Measurements from ENCODE around the gene DOHH. TPM values are rescaled to one million over a fixed set of nuclear protein-coding genes. Genes with fewer than 3 reads are reported as not detected.

The DOHH gene
- total and polyA plus RNA-seq, 2 experiments from 2014 or later, result 19.0 to 34.7 TPM

- peaks cover 5% of the 10 kb centered on the region; the same call in 1 of the 2 replicates for H4K20me1 ChIP-seq (replicated peaks; ENCODE audit: insufficient read depth)
- H3K4me1 ChIP-seq (ENCODE audit: insufficient read depth), result peaks cover 9% of the 10 kb centered on the region; the same call in 1 of the 2 replicates
- Mint-ChIP-seq H3K27me3 (ENCODE audit: insufficient read depth, low read depth, poor library complexity) (peaks cover 12% of the 10 kb centered on the region), H3K9me3 (peaks cover 4% of the 10 kb centered on the region; the same call in 1 of the 3 replicates), H3K4me1 (peaks cover 9% of the 10 kb centered on the region), H3K36me3 (ENCODE audit: low read depth) (peaks cover 51% of the 10 kb centered on the region), H3K4me3 (no peak overlapping the region), H3K27ac (no peak overlapping the region)
- H3K27ac ChIP-seq (ENCODE audit: low read depth), result no peak overlapping the region
- peaks cover 27% of the 10 kb centered on the region for H3K79me2 ChIP-seq (replicated peaks; ENCODE audit: insufficient read depth)
- no peaks in the 10 kb centered on the region for H3K9me2 ChIP-seq (ENCODE audit: insufficient read depth)
- TF ChIP-seq, protein P1, sequence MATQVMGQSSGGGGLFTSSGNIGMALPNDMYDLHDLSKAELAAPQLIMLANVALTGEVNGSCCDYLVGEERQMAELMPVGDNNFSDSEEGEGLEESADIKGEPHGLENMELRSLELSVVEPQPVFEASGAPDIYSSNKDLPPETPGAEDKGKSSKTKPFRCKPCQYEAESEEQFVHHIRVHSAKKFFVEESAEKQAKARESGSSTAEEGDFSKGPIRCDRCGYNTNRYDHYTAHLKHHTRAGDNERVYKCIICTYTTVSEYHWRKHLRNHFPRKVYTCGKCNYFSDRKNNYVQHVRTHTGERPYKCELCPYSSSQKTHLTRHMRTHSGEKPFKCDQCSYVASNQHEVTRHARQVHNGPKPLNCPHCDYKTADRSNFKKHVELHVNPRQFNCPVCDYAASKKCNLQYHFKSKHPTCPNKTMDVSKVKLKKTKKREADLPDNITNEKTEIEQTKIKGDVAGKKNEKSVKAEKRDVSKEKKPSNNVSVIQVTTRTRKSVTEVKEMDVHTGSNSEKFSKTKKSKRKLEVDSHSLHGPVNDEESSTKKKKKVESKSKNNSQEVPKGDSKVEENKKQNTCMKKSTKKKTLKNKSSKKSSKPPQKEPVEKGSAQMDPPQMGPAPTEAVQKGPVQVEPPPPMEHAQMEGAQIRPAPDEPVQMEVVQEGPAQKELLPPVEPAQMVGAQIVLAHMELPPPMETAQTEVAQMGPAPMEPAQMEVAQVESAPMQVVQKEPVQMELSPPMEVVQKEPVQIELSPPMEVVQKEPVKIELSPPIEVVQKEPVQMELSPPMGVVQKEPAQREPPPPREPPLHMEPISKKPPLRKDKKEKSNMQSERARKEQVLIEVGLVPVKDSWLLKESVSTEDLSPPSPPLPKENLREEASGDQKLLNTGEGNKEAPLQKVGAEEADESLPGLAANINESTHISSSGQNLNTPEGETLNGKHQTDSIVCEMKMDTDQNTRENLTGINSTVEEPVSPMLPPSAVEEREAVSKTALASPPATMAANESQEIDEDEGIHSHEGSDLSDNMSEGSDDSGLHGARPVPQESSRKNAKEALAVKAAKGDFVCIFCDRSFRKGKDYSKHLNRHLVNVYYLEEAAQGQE (IDR thresholded peaks at IDR 0.05; ENCODE audit: unreplicated experiment), result no peak
- TF ChIP-seq ZNF114 (CRISPR knock-in tag; IDR thresholded peaks at IDR 0.05) (no peak), POLR2AphosphoS5 (IDR thresholded peaks at IDR 0.05; ENCODE audit: low read depth) (no peak), CTCF (conservative IDR thresholded peaks at IDR 0.05; ENCODE audit: low read depth in 2 of 2) (no peak), CREB1 (CRISPR knock-in tag; IDR thresholded peaks at IDR 0.05; ENCODE audit: low read depth) (no peak), STAT1 (IDR thresholded peaks at IDR 0.05; ENCODE audit: unreplicated experiment) (no peak)
- DNase-seq (ENCODE audit: low spot score) (no peak), ATAC-seq (no peak)
- H2AFZ ChIP-seq, result no peak overlapping the region
- H3K4me3 ChIP-seq, result no peak overlapping the region
- no peaks in the 10 kb centered on the region for H3K27me3 ChIP-seq (ENCODE audit: insufficient read depth)
- no peak overlapping the region for H3K4me2 ChIP-seq
- H3F3A ChIP-seq (replicated peaks; ENCODE audit: low read depth), result 0 out of 2 replicates have a peak, but pooled peaks cover 7% of the 10 kb centered on the region
- peaks cover 5% of the 10 kb centered on the region; the same call in 1 of the 2 replicates for H3K36me3 ChIP-seq (ENCODE audit: insufficient read depth)
Observed at GRCh38 chr19:3496392-3497273, 3.8 kb downstream of the DOHH start.

DNA sequence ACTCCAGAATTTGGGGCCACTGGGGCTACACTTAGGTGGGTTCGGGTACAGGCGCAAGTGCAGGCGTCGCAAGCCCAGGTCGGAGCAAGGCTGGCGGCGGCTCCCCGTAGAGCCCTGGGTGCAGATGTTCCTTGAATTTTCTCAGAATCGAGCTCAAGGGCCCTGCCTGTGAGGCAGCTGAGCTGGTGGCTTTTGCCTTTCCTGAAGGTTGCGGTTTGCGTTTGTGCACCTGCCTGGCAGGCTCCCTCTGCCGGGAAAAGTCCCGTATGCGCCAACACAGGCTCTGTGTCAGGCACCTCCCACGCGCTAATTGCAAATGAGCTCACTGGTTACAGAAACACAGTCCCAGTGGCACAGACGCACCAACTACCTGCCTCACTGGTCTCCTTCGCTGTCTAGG lies 5.9 kb downstream of the DOHH start:
- Histone ChIP-seq H2AFZ (no peak overlapping the region), H4K20me1 (replicated peaks; ENCODE audit: insufficient read depth) (peaks cover 5% of the 10 kb centered on the region; the same call in 1 of the 2 replicates), H3K4me2 (no peak overlapping the region), H3K79me2 (replicated peaks; ENCODE audit: insufficient read depth) (peaks cover 20% of the 10 kb centered on the region), H3K9me2 (ENCODE audit: insufficient read depth) (no peaks in the 10 kb centered on the region), H3K4me3 (no peak overlapping the region), H3K4me1 (ENCODE audit: insufficient read depth) (peaks cover 5% of the 10 kb centered on the region; the same call in 1 of the 2 replicates), H3K27ac (ENCODE audit: low read depth) (no peak overlapping the region), H3K36me3 (ENCODE audit: insufficient read depth) (peaks cover 5% of the 10 kb centered on the region; the same call in 1 of the 2 replicates), H3K27me3 (ENCODE audit: insufficient read depth) (no peaks in the 10 kb centered on the region), H3F3A (replicated peaks; ENCODE audit: low read depth) (0 out of 2 replicates have a peak, but pooled peaks cover 4% of the 10 kb centered on the region)
- DNase-seq (ENCODE audit: low spot score) (no peak), ATAC-seq (no peak)
- no peaks in the 10 kb centered on the region; the same call in 2 of the 3 replicates for H3K9me3 Mint-ChIP-seq
- H3K4me1 Mint-ChIP-seq, result peaks cover 4% of the 10 kb centered on the region; the same call in 1 of the 3 replicates
- H3K27ac Mint-ChIP-seq, result no peak overlapping the region
- H3K4me3 Mint-ChIP-seq, result no peak overlapping the region
- H3K27me3 Mint-ChIP-seq (ENCODE audit: insufficient read depth, low read depth, poor library complexity), result peaks cover 8% of the 10 kb centered on the region
- TF ChIP-seq, protein P2, sequence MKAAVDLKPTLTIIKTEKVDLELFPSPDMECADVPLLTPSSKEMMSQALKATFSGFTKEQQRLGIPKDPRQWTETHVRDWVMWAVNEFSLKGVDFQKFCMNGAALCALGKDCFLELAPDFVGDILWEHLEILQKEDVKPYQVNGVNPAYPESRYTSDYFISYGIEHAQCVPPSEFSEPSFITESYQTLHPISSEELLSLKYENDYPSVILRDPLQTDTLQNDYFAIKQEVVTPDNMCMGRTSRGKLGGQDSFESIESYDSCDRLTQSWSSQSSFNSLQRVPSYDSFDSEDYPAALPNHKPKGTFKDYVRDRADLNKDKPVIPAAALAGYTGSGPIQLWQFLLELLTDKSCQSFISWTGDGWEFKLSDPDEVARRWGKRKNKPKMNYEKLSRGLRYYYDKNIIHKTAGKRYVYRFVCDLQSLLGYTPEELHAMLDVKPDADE (IDR thresholded peaks at IDR 0.05), result no peak
- H3K36me3 Mint-ChIP-seq (ENCODE audit: low read depth), result peaks cover 51% of the 10 kb centered on the region
